Progenitor cell of endocrine pancreas (in vitro differentiated cells): ENCODE data around the gene FHOD3. TPM values are rescaled to one million over a fixed set of nuclear protein-coding genes. Genes with fewer than 3 reads are reported as not detected.

ENCODE experiments used
- DNase-seq: peaks from one replicate; pipeline ENCODE4 v3.0.0; 2021; ENCODE audit warnings: low spot score; ENCODE audit not compliant: unreplicated experiment
- H3K27ac Mint-ChIP-seq: 2 replicates; pipeline ENCODE4 v1.8.0; 2021; ENCODE audit warnings: mild to moderate bottlenecking, moderate library complexity, mixed read lengths
- H3K27me3 Mint-ChIP-seq: 2 replicates; pipeline ENCODE4 v1.8.0; 2021; ENCODE audit warnings: mixed read lengths
- H3K36me3 Mint-ChIP-seq: 2 replicates; pipeline ENCODE4 v1.8.0; 2022; ENCODE audit warnings: mixed read lengths; ENCODE audit not compliant: insufficient read depth
- H3K4me1 Mint-ChIP-seq: 2 replicates; pipeline ENCODE4 v1.8.0; 2021; ENCODE audit warnings: low read depth, mixed read lengths
- H3K4me3 Mint-ChIP-seq: 2 replicates; pipeline ENCODE4 v1.8.0; 2021; ENCODE audit warnings: low read depth, mild to moderate bottlenecking, moderate library complexity, mixed read lengths
- H3K9me3 Mint-ChIP-seq: 2 replicates; pipeline ENCODE4 v1.8.0; 2021; ENCODE audit warnings: low read depth, mixed read lengths
- total RNA-seq: library from RNA; stranded (reverse); gene quantifications from 2 replicates; pipeline ENCODE4 v1.2.1, GENCODE V29; 2021
- TF ChIP-seq, protein P1 (sequence below): fragments of 200-600 bp; sonication (generic); IDR thresholded peaks from one replicate; pipeline ENCODE4 v1.5.0; 2021; ENCODE audit warnings: antibody characterized with exemption, mild to moderate bottlenecking; ENCODE audit not compliant: unreplicated experiment

Gene FHOD3
- total RNA-seq, 1 donor from 2014 or later = 1.6 TPM

DNA sequence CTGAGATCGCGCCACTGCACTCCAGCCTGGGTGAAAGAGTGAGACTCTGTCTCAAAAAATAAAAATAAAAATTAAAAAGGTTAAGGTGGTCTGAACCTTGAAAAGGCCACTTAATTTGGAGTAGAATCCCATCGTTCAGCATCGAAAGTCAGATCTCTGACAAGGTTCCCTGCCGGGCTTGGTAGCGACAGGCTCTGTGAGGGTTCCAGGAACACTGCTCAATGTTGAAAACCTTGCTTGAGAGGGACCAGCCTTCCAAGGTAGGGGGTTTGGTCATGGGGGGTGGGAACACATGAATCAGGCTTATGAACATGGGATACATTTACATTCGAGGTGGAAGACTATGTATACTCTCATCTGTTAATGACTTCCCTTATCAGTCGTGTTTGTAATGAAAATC lies 232.2 kb downstream of the FHOD3 start:
- Mint-ChIP-seq H3K36me3 (no peaks in the 10 kb centered on the region), H3K9me3 (no peaks in the 10 kb centered on the region), H3K27me3 (no peaks in the 10 kb centered on the region), H3K27ac (no peak overlapping the region), H3K4me3 (no peak overlapping the region), H3K4me1 (no peaks in the 10 kb centered on the region)
- DNase-seq = no peak
- TF ChIP-seq, protein P1, sequence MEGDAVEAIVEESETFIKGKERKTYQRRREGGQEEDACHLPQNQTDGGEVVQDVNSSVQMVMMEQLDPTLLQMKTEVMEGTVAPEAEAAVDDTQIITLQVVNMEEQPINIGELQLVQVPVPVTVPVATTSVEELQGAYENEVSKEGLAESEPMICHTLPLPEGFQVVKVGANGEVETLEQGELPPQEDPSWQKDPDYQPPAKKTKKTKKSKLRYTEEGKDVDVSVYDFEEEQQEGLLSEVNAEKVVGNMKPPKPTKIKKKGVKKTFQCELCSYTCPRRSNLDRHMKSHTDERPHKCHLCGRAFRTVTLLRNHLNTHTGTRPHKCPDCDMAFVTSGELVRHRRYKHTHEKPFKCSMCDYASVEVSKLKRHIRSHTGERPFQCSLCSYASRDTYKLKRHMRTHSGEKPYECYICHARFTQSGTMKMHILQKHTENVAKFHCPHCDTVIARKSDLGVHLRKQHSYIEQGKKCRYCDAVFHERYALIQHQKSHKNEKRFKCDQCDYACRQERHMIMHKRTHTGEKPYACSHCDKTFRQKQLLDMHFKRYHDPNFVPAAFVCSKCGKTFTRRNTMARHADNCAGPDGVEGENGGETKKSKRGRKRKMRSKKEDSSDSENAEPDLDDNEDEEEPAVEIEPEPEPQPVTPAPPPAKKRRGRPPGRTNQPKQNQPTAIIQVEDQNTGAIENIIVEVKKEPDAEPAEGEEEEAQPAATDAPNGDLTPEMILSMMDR = no peak

DNA sequence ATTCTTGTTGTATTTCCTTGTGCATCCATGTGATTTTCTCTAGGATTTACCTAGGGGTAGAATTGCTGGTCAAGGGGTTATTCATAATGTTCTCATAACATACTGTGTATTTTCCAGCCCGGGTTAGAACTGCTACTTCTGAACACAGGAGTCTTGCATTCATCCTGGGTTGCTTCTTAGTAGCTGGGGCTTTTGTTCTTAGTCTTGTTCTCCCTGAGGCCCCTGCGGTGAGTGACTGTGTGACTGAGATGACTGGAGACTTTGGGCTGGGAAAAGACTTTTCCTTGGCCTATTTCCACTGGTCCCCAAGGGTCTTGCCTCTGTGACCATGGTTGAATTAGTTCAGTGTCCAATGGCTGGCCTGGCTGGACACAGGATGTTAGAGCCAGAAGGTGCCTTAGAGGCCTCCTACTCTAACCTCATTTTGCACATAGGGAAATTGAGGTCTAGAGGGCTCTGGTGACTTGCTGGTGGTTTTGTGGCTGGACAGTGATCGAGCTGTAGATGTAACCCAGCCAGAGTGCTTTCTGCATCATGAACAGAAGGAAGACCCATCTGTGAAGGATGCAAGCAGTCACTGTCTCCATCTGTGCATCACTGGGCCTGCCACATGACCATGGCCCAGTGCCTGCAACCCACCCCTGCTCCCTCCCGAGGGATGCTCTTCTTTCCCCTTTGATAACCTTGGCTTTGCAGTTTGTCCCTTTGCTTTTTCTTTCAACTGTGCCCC lies 233.3 kb downstream of the FHOD3 start:
- no peaks in the 10 kb centered on the region for H3K9me3 Mint-ChIP-seq
- H3K36me3 Mint-ChIP-seq = no peaks in the 10 kb centered on the region
- no peaks in the 10 kb centered on the region for H3K27me3 Mint-ChIP-seq
- H3K4me3 Mint-ChIP-seq = no peak overlapping the region
- no peak for DNase-seq
- TF ChIP-seq, protein P1 = no peak
- no peak overlapping the region for H3K27ac Mint-ChIP-seq
- H3K4me1 Mint-ChIP-seq = no peaks in the 10 kb centered on the region

DNA sequence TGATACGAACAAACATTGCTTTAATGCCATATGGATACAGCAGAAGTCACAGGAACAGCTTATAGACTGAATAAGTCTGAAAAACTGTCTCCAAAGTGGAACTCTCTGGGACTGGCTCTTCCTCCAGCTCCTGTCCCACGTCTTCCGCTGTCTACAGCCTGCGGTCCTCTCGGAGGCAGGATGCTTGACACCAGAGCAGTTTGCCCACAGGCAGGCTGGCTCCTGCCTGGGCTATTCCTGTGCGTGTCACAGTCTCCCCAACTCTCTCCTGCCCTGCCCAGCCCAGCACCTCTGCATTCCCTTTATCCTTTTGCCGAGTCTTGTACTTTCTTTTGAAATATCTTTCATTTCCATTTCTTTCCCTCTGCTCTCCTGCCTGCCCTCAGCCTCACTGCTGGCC lies 234.1 kb downstream of the FHOD3 start:
- no peak overlapping the region for H3K27ac Mint-ChIP-seq

DNA sequence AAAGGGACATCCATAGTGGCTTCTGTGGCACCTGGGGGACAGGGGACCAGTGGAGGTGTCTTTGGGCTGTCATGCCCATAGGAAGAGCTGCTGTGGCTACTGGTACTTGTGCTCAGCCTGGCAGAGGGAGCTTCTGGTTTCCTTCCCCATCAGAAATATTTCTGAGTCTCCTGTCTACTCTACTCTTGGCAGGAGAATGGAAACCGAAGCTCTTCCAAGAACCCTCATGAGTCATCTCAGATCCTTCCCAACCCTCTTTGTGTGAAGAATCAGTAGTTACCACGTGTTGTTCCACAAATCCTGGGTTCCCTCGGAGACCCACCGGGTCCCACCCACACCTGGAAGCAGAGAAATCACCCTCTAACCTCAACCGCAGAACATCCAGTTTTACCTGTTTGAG lies 234.9 kb downstream of the FHOD3 start:
- TF ChIP-seq, protein P1 = no peak
- H3K36me3 Mint-ChIP-seq = no peaks in the 10 kb centered on the region
- no peaks in the 10 kb centered on the region for H3K4me1 Mint-ChIP-seq
- H3K4me3 Mint-ChIP-seq = no peak overlapping the region
- no peak overlapping the region for H3K27ac Mint-ChIP-seq
- no peaks in the 10 kb centered on the region for H3K9me3 Mint-ChIP-seq
- no peak for DNase-seq
- no peaks in the 10 kb centered on the region for H3K27me3 Mint-ChIP-seq

More for the DNA sequence above, 234.1 kb downstream of the FHOD3 start:
- DNase-seq = no peak
- Mint-ChIP-seq H3K36me3 (no peaks in the 10 kb centered on the region), H3K4me1 (no peaks in the 10 kb centered on the region), H3K4me3 (no peak overlapping the region), H3K9me3 (no peaks in the 10 kb centered on the region), H3K27me3 (no peaks in the 10 kb centered on the region)
- TF ChIP-seq, protein P1 = no peak

DNA sequence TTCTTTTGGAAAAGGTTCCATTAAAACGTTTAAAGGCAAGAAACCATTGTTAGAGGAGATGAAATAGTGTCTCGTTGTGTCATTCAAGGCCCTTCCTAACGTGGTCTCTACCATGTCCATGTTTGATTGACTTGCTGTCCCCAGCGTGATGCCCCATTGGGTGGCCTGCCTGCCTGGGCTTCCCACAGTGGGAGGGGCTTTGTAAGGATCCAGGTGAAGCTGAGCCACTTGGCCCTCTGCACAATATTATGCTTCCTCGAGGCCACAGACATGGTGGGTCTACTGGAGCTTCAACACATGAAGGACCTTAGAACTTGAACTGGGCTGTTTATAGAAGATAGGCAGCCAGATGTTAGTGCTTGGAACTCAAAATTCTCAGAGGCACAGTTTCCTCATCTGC lies 235.3 kb downstream of the FHOD3 start:
- H3K36me3 Mint-ChIP-seq = no peaks in the 10 kb centered on the region
- peaks cover 1% of the 10 kb centered on the region for H3K4me1 Mint-ChIP-seq
- no peak for DNase-seq
- TF ChIP-seq, protein P1 = no peak
- no peaks in the 10 kb centered on the region for H3K27me3 Mint-ChIP-seq
- H3K27ac Mint-ChIP-seq = no peak overlapping the region
- no peaks in the 10 kb centered on the region for H3K9me3 Mint-ChIP-seq
- no peak overlapping the region for H3K4me3 Mint-ChIP-seq
